ENCODE measurements around the gene BID. TPM values are rescaled to one million over a fixed set of nuclear protein-coding genes. Genes with fewer than 3 reads are reported as not detected.

The BID gene
- total RNA-seq, 1 experiment from 2014 or later = 58.2 TPM

DNA sequence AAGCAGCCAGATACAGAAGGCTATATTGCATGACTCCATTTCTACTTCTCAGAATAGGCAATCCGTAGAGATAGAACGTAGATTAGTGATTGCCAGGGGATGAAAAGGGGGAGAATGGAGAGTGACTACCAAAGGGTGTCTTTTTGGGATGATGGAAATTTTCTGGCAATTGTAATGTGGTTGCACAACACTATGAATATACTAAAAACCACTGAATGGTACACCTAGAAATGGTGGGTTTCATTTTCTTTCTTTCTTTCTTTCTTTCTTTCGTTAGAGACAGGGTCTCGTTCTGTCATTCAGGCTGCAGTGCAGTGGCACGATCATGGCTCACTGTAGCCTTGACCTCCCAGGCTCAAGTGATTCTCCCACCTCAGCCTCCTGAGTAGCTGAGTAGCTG lies 54.4 kb downstream of the BID start:
- Histone ChIP-seq H3K9me3 (ENCODE audit: control insufficient read depth in 1 of 2, insufficient read depth in 1 of 2, low read depth in 1 of 2, low read length in 2 of 2) (no peaks in the 10 kb centered on the region), H3K27me3 (ENCODE audit: insufficient read depth, low read length) (no peaks in the 10 kb centered on the region), H3K9ac (ENCODE audit: low read length) (no peak overlapping the region), H4K20me1 (ENCODE audit: insufficient read depth) (no peaks in the 10 kb centered on the region), H3K4me1 (ENCODE audit: control insufficient read depth in 1 of 2, insufficient read depth in 2 of 2, low read length in 2 of 2) (no peaks in the 10 kb centered on the region), H3K4me2 (ENCODE audit: low read length) (no peak overlapping the region), H3K27ac (ENCODE audit: low read depth, low read length) (no peak overlapping the region), H2AFZ (ENCODE audit: low read depth, low read length, poor library complexity, severe bottlenecking) (no peak overlapping the region), H3K9me2 (ENCODE audit: insufficient read depth) (no peaks in the 10 kb centered on the region), H3K36me3 (ENCODE audit: control insufficient read depth in 1 of 2, insufficient read depth in 2 of 2, low read length in 2 of 2) (no peaks in the 10 kb centered on the region), H3K4me3 (replicated peaks in 1 of 2; ENCODE audit: low read depth in 1 of 2, low read length in 2 of 2) (no peak overlapping the region), H3K79me2 (ENCODE audit: insufficient read depth, low read length) (0 out of 2 replicates have a peak, but pooled peaks cover 3% of the 10 kb centered on the region)
- ATAC-seq (no peak), DNase-seq (ENCODE audit: low read depth, low spot score) (no peak)
- TF ChIP-seq TCF7L2 (IDR thresholded peaks at IDR 0.05; ENCODE audit: borderline replicate concordance, extremely low read depth, insufficient read depth, insufficient read length) (no peak), CEBPB (IDR thresholded peaks at IDR 0.05; ENCODE audit: low read depth) (no peak), ELF1 (IDR thresholded peaks at IDR 0.05; ENCODE audit: borderline replicate concordance, low read depth) (no peak), EGR1 (IDR thresholded peaks at IDR 0.05; ENCODE audit: low read depth) (no peak), YY1 (IDR thresholded peaks at IDR 0.05; ENCODE audit: extremely low read depth, insufficient replicate concordance, low read depth, low read length) (no peak), SRF (IDR thresholded peaks at IDR 0.05; ENCODE audit: low read depth) (no peak), ZNF274 (IDR thresholded peaks at IDR 0.05; ENCODE audit: low read depth, low read length) (no peak), SP1 (IDR thresholded peaks at IDR 0.05; ENCODE audit: low read depth) (no peak), ZFX (IDR thresholded peaks at IDR 0.05) (no peak), SIN3A (IDR thresholded peaks at IDR 0.05; ENCODE audit: low read depth) (no peak), RAD21 (IDR thresholded peaks at IDR 0.05; ENCODE audit: low read depth) (no peak), JUND (IDR thresholded peaks at IDR 0.05) (no peak), EZH2 (IDR thresholded peaks at IDR 0.05) (no peak), POLR2AphosphoS5 (IDR thresholded peaks at IDR 0.05; ENCODE audit: low read depth, low read length) (no peak)
- TF ChIP-seq, protein P1, sequence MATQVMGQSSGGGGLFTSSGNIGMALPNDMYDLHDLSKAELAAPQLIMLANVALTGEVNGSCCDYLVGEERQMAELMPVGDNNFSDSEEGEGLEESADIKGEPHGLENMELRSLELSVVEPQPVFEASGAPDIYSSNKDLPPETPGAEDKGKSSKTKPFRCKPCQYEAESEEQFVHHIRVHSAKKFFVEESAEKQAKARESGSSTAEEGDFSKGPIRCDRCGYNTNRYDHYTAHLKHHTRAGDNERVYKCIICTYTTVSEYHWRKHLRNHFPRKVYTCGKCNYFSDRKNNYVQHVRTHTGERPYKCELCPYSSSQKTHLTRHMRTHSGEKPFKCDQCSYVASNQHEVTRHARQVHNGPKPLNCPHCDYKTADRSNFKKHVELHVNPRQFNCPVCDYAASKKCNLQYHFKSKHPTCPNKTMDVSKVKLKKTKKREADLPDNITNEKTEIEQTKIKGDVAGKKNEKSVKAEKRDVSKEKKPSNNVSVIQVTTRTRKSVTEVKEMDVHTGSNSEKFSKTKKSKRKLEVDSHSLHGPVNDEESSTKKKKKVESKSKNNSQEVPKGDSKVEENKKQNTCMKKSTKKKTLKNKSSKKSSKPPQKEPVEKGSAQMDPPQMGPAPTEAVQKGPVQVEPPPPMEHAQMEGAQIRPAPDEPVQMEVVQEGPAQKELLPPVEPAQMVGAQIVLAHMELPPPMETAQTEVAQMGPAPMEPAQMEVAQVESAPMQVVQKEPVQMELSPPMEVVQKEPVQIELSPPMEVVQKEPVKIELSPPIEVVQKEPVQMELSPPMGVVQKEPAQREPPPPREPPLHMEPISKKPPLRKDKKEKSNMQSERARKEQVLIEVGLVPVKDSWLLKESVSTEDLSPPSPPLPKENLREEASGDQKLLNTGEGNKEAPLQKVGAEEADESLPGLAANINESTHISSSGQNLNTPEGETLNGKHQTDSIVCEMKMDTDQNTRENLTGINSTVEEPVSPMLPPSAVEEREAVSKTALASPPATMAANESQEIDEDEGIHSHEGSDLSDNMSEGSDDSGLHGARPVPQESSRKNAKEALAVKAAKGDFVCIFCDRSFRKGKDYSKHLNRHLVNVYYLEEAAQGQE (IDR thresholded peaks at IDR 0.05; ENCODE audit: low read depth) = no peak
- TF ChIP-seq, protein P2, sequence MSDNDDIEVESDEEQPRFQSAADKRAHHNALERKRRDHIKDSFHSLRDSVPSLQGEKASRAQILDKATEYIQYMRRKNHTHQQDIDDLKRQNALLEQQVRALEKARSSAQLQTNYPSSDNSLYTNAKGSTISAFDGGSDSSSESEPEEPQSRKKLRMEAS (IDR thresholded peaks at IDR 0.05) = no peak
- TF ChIP-seq, protein P3, sequence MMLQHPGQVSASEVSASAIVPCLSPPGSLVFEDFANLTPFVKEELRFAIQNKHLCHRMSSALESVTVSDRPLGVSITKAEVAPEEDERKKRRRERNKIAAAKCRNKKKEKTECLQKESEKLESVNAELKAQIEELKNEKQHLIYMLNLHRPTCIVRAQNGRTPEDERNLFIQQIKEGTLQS (IDR thresholded peaks at IDR 0.05) = no peak
- TF ChIP-seq, protein P4, sequence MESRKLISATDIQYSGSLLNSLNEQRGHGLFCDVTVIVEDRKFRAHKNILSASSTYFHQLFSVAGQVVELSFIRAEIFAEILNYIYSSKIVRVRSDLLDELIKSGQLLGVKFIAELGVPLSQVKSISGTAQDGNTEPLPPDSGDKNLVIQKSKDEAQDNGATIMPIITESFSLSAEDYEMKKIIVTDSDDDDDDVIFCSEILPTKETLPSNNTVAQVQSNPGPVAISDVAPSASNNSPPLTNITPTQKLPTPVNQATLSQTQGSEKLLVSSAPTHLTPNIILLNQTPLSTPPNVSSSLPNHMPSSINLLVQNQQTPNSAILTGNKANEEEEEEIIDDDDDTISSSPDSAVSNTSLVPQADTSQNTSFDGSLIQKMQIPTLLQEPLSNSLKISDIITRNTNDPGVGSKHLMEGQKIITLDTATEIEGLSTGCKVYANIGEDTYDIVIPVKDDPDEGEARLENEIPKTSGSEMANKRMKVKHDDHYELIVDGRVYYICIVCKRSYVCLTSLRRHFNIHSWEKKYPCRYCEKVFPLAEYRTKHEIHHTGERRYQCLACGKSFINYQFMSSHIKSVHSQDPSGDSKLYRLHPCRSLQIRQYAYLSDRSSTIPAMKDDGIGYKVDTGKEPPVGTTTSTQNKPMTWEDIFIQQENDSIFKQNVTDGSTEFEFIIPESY (IDR thresholded peaks at IDR 0.05; ENCODE audit: extremely low read depth, insufficient replicate concordance, low read length) = no peak
- TF ChIP-seq, protein P5, sequence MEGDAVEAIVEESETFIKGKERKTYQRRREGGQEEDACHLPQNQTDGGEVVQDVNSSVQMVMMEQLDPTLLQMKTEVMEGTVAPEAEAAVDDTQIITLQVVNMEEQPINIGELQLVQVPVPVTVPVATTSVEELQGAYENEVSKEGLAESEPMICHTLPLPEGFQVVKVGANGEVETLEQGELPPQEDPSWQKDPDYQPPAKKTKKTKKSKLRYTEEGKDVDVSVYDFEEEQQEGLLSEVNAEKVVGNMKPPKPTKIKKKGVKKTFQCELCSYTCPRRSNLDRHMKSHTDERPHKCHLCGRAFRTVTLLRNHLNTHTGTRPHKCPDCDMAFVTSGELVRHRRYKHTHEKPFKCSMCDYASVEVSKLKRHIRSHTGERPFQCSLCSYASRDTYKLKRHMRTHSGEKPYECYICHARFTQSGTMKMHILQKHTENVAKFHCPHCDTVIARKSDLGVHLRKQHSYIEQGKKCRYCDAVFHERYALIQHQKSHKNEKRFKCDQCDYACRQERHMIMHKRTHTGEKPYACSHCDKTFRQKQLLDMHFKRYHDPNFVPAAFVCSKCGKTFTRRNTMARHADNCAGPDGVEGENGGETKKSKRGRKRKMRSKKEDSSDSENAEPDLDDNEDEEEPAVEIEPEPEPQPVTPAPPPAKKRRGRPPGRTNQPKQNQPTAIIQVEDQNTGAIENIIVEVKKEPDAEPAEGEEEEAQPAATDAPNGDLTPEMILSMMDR (IDR thresholded peaks at IDR 0.05 in 2 of 3, conservative IDR thresholded peaks at IDR 0.05 in 1 of 3; ENCODE audit: borderline replicate concordance in 1 of 3, insufficient read depth in 1 of 3, low read depth in 2 of 3, low read length in 2 of 3) = no peak
- RAD21 ChIA-PET (ENCODE audit: low non-redundant PET in 1 of 2, low total read pairs in 2 of 2, uncharacterized antibody in 2 of 2, unreplicated experiment in 2 of 2) = no interaction called here
- intact Hi-C loops (cut with micrococcal nuclease) = no loop called here
- POLR2A ChIA-PET = no interaction called here
- CTCF ChIA-PET = no interaction called here
- BruUV-seq (replicated peaks) = no TSS peak
